ENCODE data around the gene MATR3. TPM values are rescaled to one million over a fixed set of nuclear protein-coding genes. Genes with fewer than 3 reads are reported as not detected.
"Not testable (repeated sequence)": the region's sequence is repeated elsewhere in the genome, so short reads cannot be mapped to it uniquely, and the experiment has no call there.

The MATR3 gene
- total RNA-seq, 1 donor from 2014 or later = 372 TPM

DNA sequence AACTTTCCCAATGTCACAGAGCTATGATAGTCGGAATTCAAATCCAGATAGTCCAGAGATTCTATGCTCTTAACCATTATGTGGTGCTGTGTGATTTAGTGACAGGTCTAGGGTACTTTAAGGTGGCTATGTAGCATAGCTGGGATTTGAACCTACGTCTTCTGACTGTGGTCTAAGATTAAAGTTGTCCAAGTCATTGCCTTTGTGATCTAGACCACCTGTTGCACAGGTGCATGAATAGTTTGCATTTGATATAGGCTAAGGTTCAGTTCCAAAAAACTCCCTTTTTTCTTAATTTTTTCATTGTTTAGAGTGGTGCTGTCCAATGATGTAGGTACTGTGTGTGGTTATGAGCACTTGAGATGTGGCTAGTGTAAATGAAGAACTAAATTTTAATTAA, 50.6 kb downstream of the MATR3 start:
- H3K27ac Mint-ChIP-seq (ENCODE audit: unreplicated experiment) = no peak overlapping the region
- TF ChIP-seq CTCF (IDR thresholded peaks at IDR 0.05; ENCODE audit: partially characterized antibody, unreplicated experiment) = no peak
- peaks cover 7% of the 10 kb centered on the region for H3K27me3 Mint-ChIP-seq (ENCODE audit: unreplicated experiment)
- H3K4me1 Mint-ChIP-seq (ENCODE audit: low read depth, unreplicated experiment) = peaks cover 21% of the 10 kb centered on the region
- H3K4me3 Mint-ChIP-seq (ENCODE audit: unreplicated experiment) = peak overlapping the region; percentile 99
- no peaks in the 10 kb centered on the region for H3K36me3 Mint-ChIP-seq (ENCODE audit: unreplicated experiment)
- no peak for DNase-seq
- peaks cover 9% of the 10 kb centered on the region for H3K9me3 Mint-ChIP-seq (ENCODE audit: unreplicated experiment)

- DNase-seq; H3K9me3 Mint-ChIP-seq (ENCODE audit: unreplicated experiment); H3K36me3 Mint-ChIP-seq (ENCODE audit: unreplicated experiment); H3K27me3 Mint-ChIP-seq (ENCODE audit: unreplicated experiment); H3K27ac Mint-ChIP-seq (ENCODE audit: unreplicated experiment): not testable (repeated sequence)
- Mint-ChIP-seq H3K4me3 (ENCODE audit: unreplicated experiment) (peak overlapping the region; percentile 21), H3K4me1 (ENCODE audit: low read depth, unreplicated experiment) (peaks cover 21% of the 10 kb centered on the region)
Observed at GRCh38 chr5:139345442-139345841, 51.9 kb downstream of the MATR3 start.

GRCh38 chr5:139347863-139348262, 54.3 kb downstream of the MATR3 start:
- H3K36me3 Mint-ChIP-seq (ENCODE audit: unreplicated experiment); DNase-seq; H3K27me3 Mint-ChIP-seq (ENCODE audit: unreplicated experiment); H3K4me3 Mint-ChIP-seq (ENCODE audit: unreplicated experiment); H3K9me3 Mint-ChIP-seq (ENCODE audit: unreplicated experiment); H3K27ac Mint-ChIP-seq (ENCODE audit: unreplicated experiment): not testable (repeated sequence)
- H3K4me1 Mint-ChIP-seq (ENCODE audit: low read depth, unreplicated experiment) = peaks cover 17% of the 10 kb centered on the region

GRCh38 chr5:139354186-139354585, 60.6 kb downstream of the MATR3 start:
- no peak for TF ChIP-seq CTCF (IDR thresholded peaks at IDR 0.05; ENCODE audit: partially characterized antibody, unreplicated experiment)
- peaks cover 6% of the 10 kb centered on the region for H3K36me3 Mint-ChIP-seq (ENCODE audit: unreplicated experiment)
- no peaks in the 10 kb centered on the region for H3K9me3 Mint-ChIP-seq (ENCODE audit: unreplicated experiment)
- DNase-seq = no peak
- H3K4me3 Mint-ChIP-seq (ENCODE audit: unreplicated experiment) = no peak overlapping the region
- H3K4me1 Mint-ChIP-seq (ENCODE audit: low read depth, unreplicated experiment) = peaks cover 8% of the 10 kb centered on the region
- H3K27ac Mint-ChIP-seq (ENCODE audit: unreplicated experiment) = no peak overlapping the region
- no peaks in the 10 kb centered on the region for H3K27me3 Mint-ChIP-seq (ENCODE audit: unreplicated experiment)

GRCh38 chr5:139355900-139356299, 62.4 kb downstream of the MATR3 start:
- not testable (repeated sequence) for H3K9me3 Mint-ChIP-seq (ENCODE audit: unreplicated experiment); H3K27ac Mint-ChIP-seq (ENCODE audit: unreplicated experiment); H3K27me3 Mint-ChIP-seq (ENCODE audit: unreplicated experiment); DNase-seq; H3K36me3 Mint-ChIP-seq (ENCODE audit: unreplicated experiment); H3K4me3 Mint-ChIP-seq (ENCODE audit: unreplicated experiment); H3K4me1 Mint-ChIP-seq (ENCODE audit: low read depth, unreplicated experiment)

DNA sequence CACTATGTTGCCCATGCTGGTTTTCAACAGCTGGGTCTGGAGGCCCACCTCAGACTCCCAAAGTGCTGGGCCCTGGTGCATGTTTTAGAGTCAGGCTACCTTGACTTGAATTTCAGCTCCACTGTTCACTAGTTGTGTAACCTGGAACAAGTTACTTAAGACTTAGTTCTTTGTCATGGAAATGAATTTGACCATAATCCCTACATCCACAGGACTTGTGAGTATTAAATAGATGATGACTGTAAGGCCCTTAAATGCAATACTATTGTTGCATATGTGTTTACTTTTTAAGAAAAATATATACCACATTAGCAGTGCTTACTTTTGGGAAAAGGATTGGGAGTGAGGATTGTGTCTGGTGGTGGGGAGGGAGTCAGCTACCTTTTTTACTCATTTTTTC, 64.5 kb downstream of the MATR3 start:
- DNase-seq = no peak
- no peak overlapping the region for H3K27ac Mint-ChIP-seq (ENCODE audit: unreplicated experiment)
- peaks cover 4% of the 10 kb centered on the region for H3K4me1 Mint-ChIP-seq (ENCODE audit: low read depth, unreplicated experiment)
- no peak overlapping the region for H3K4me3 Mint-ChIP-seq (ENCODE audit: unreplicated experiment)
- H3K27me3 Mint-ChIP-seq (ENCODE audit: unreplicated experiment) = no peaks in the 10 kb centered on the region
- TF ChIP-seq CTCF (IDR thresholded peaks at IDR 0.05; ENCODE audit: partially characterized antibody, unreplicated experiment) = no peak
- H3K36me3 Mint-ChIP-seq (ENCODE audit: unreplicated experiment) = peaks cover 6% of the 10 kb centered on the region
- no peaks in the 10 kb centered on the region for H3K9me3 Mint-ChIP-seq (ENCODE audit: unreplicated experiment)

GRCh38 chr5:139360384-139360783, 66.8 kb downstream of the MATR3 start:
- H3K27ac Mint-ChIP-seq (ENCODE audit: unreplicated experiment) = no peak overlapping the region

More at GRCh38 chr5:139360384-139360783, 66.8 kb downstream of the MATR3 start:
- no peaks in the 10 kb centered on the region for H3K36me3 Mint-ChIP-seq (ENCODE audit: unreplicated experiment)
- peaks cover 2% of the 10 kb centered on the region for H3K4me1 Mint-ChIP-seq (ENCODE audit: low read depth, unreplicated experiment)
- no peak overlapping the region for H3K4me3 Mint-ChIP-seq (ENCODE audit: unreplicated experiment)
- no peak for DNase-seq
- H3K9me3 Mint-ChIP-seq (ENCODE audit: unreplicated experiment) = no peaks in the 10 kb centered on the region
- H3K27me3 Mint-ChIP-seq (ENCODE audit: unreplicated experiment) = no peaks in the 10 kb centered on the region
- no peak for TF ChIP-seq CTCF (IDR thresholded peaks at IDR 0.05; ENCODE audit: partially characterized antibody, unreplicated experiment)

Data from glutamatergic neuron (in vitro differentiated cells).